ENCODE measurements around the gene DPY19L3. TPM values are rescaled to one million over a fixed set of nuclear protein-coding genes. Genes with fewer than 3 reads are reported as not detected.

DPY19L3 gene
- total and polyA plus RNA-seq, 2 of the 4 experiments (the other 2 are of a cell fraction) = 29.6 to 36.5 TPM

- Histone ChIP-seq H3K9me3 (ENCODE audit: control insufficient read depth, insufficient read depth, low read length) (peaks cover 3% of the 10 kb centered on the region; the same call in 1 of the 2 replicates), H3K79me1 (ENCODE audit: low read depth in 1 of 2, low read length in 2 of 2) (no peaks in the 10 kb centered on the region), H3K4me1 (ENCODE audit: control insufficient read depth, insufficient read depth, low read length) (no peaks in the 10 kb centered on the region), H3K4me2 (ENCODE audit: low read depth, low read length) (no peak overlapping the region), H4K8ac (ENCODE audit: low read depth in 2 of 2, low read length in 2 of 2) (no peak overlapping the region), H3K27me3 (ENCODE audit: control insufficient read depth, insufficient read depth, low read length) (no peaks in the 10 kb centered on the region), H2AFZ (replicated peaks; ENCODE audit: low read length, poor library complexity) (no peak overlapping the region), H3K4me3 (ENCODE audit: insufficient read depth, low read depth, low read length) (no peak overlapping the region), H3K9ac (ENCODE audit: low read depth, low read length) (no peak overlapping the region), H2AK9ac (replicated peaks; ENCODE audit: low read depth, low read length, poor library complexity) (no peak overlapping the region), H3K4ac (ENCODE audit: low read depth, low read length) (no peak overlapping the region), H3K23ac (ENCODE audit: low read depth, low read length) (no peak overlapping the region), H3K36me3 (ENCODE audit: control insufficient read depth, insufficient read depth, low read length) (no peaks in the 10 kb centered on the region), H3K9me1 (ENCODE audit: insufficient read depth, low read length) (no peaks in the 10 kb centered on the region), H2BK120ac (ENCODE audit: low read depth, low read length) (no peak overlapping the region), H2BK20ac (ENCODE audit: low read depth, low read length) (no peak overlapping the region), H2AK5ac (ENCODE audit: low read depth, low read length) (no peak overlapping the region), H4K91ac (ENCODE audit: insufficient read depth, low read depth, low read length) (no peak overlapping the region), H3K56ac (ENCODE audit: extremely low read depth, insufficient read depth, low read length) (no peak overlapping the region), H3K14ac (replicated peaks; ENCODE audit: low read depth, low read length) (no peak overlapping the region), H3K27ac (ENCODE audit: insufficient read depth, low read length) (no peak overlapping the region), H3K18ac (ENCODE audit: low read depth, low read length) (no peak overlapping the region), H4K20me1 (ENCODE audit: insufficient read depth, low read length) (no peaks in the 10 kb centered on the region), H2BK15ac (ENCODE audit: low read depth, low read length) (no peak overlapping the region), H4K5ac (ENCODE audit: low read depth, low read length) (no peak overlapping the region), H2BK5ac (ENCODE audit: low read depth, low read length, poor library complexity, severe bottlenecking) (no peak overlapping the region)
- no CpG with 5 or more reads among the region's 2 CpGs for WGBS, 2 experiments (ENCODE audit: extremely low coverage in 2 of 2, insufficient read length in 1 of 2)
- ChIA-PET POLR2A (ENCODE audit: unreplicated experiment) (no interaction called here), CTCF (no interaction called here)
- intact Hi-C loops (cut with micrococcal nuclease) (no loop called here), in situ Hi-C loops (cut with MboI; ENCODE audit: low sequenced_read_pairs) (no loop called here), dilution Hi-C loops (cut with HindIII; ENCODE audit: low sequenced_read_pairs, unreplicated experiment) (no loop called here)
- no TSS peak for BruUV-seq (replicated peaks)
- no peak for ATAC-seq (ENCODE audit: low read depth)
- no peak for DNase-seq
- TF ChIP-seq MAFK (IDR thresholded peaks at IDR 0.05; ENCODE audit: low read depth, low read length) (no peak), FOS (IDR thresholded peaks at IDR 0.05; ENCODE audit: low read depth, low read length) (no peak), RFX5 (IDR thresholded peaks at IDR 0.05; ENCODE audit: low read depth, low read length) (no peak), POLR2A (IDR thresholded peaks at IDR 0.05; ENCODE audit: low read depth, low read length) (no peak), RCOR1 (IDR thresholded peaks at IDR 0.05; ENCODE audit: insufficient replicate concordance, low read length) (no peak), MAZ (IDR thresholded peaks at IDR 0.05; ENCODE audit: borderline replicate concordance, low read depth, low read length) (no peak), NFE2L2 (IDR thresholded peaks at IDR 0.05; ENCODE audit: low read depth, low read length) (no peak)
- TF ChIP-seq, protein P1, sequence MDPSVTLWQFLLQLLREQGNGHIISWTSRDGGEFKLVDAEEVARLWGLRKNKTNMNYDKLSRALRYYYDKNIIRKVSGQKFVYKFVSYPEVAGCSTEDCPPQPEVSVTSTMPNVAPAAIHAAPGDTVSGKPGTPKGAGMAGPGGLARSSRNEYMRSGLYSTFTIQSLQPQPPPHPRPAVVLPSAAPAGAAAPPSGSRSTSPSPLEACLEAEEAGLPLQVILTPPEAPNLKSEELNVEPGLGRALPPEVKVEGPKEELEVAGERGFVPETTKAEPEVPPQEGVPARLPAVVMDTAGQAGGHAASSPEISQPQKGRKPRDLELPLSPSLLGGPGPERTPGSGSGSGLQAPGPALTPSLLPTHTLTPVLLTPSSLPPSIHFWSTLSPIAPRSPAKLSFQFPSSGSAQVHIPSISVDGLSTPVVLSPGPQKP (IDR thresholded peaks at IDR 0.05; ENCODE audit: borderline replicate concordance, low read depth, low read length) = no peak
Observed at GRCh38 chr19:32530773-32531172, 125.2 kb downstream of the DPY19L3 start.

Data from IMR-90 (cell line).